ENCODE measurements around the gene SRP9. TPM values are rescaled to one million over a fixed set of nuclear protein-coding genes. Genes with fewer than 3 reads are reported as not detected.

Gene SRP9
- total and polyA plus RNA-seq, 10 of the 15 experiments (the other 5 are each of a cell fraction or from before 2014, with no cell fraction given): 248 to 1,200 (median 514) TPM

GRCh38 chr1:225776294-225776693 is 1.3 kb upstream of the SRP9 start:
- Histone ChIP-seq H3K79me2 (ENCODE audit: control insufficient read depth, insufficient read depth, low read length) (peaks cover 34% of the 10 kb centered on the region), H3K27me3 (replicated peaks in 1 of 2; ENCODE audit: control insufficient read depth in 2 of 2, insufficient read depth in 2 of 2, low read length in 1 of 2) (no peaks in the 10 kb centered on the region), H3K9ac (ENCODE audit: control insufficient read depth, insufficient read depth, low read length) (no peak overlapping the region), H3K36me3 (ENCODE audit: control insufficient read depth in 2 of 2, insufficient read depth in 2 of 2, low read length in 1 of 2) (0 out of 4 replicates have a peak, but pooled peaks cover 0 to 5% of the 10 kb centered on the region in 2 experiments), H3K4me3 (no peak overlapping the region), H3K4me1 (ENCODE audit: control insufficient read depth, insufficient read depth, low read length) (no peaks in the 10 kb centered on the region), H4K20me1 (ENCODE audit: control insufficient read depth, insufficient read depth) (no peaks in the 10 kb centered on the region; the same call in 1 of the 2 replicates), H3K27ac (ENCODE audit: control insufficient read depth, insufficient read depth) (no peak overlapping the region), H3K9me3 (replicated peaks; ENCODE audit: control insufficient read depth, insufficient read depth, low read length) (no peaks in the 10 kb centered on the region; the same call in 2 of the 3 replicates), H3K4me2 (ENCODE audit: control insufficient read depth, insufficient read depth) (peak overlapping the region; percentile 73), H2AFZ (ENCODE audit: control insufficient read depth, low read depth, low read length) (no peak overlapping the region)
- in situ Hi-C loops (cut with MboI) (loop anchor here (5.0 to 10.0 kb wide), 2 partner anchors 136 to 301 kb away; no protein-coding TSS in a partner anchor), intact Hi-C loops (cut with micrococcal nuclease; ENCODE audit: unreplicated experiment) (loop anchor here (5.0 to 10.0 kb wide), 2 partner anchors 146 to 339 kb away; partner anchors contain the start of gene PYCR2)
- no TSS peak for BruUV-seq (replicated peaks)
- 86% methylated on average over 4 of the region's 4 CpGs for WGBS (ENCODE audit: insufficient coverage, insufficient replicate concordance, low lambda C conversion rate, missing lambda C conversion rate)
- DNase-seq (ENCODE audit: low read depth, low spot score) (no peak), ATAC-seq (no peak), FAIRE-seq (no peak)
- ChIA-PET CTCF (interaction anchor here (1.0 to 6.2 kb wide), 5 partner anchors 10 to 302 kb away, joined by 3 to 57 read pairs (median 4); no protein-coding TSS in a partner anchor), SMC1A (ENCODE audit: uncharacterized antibody, unreplicated experiment) (interaction anchor here (1.7 kb wide), 1 partner anchor 302 kb away, joined by 3 read pairs; no protein-coding TSS in a partner anchor), RAD21 (ENCODE audit: unreplicated experiment) (interaction anchor here (1.1 to 5.2 kb wide), 3 partner anchors 9 to 134 kb away, joined by 4 to 39 read pairs (median 37); partner anchors contain the start of gene TMEM63A), POLR2A (interaction anchor here (0.5 to 1.4 kb wide), 2 partner anchors 212 to 346 kb away, joined by 3 read pairs; no protein-coding TSS in a partner anchor)
- TF ChIP-seq IRF4 (IDR thresholded peaks at IDR 0.05; ENCODE audit: low read depth, low read length) (no peak), BACH1 (IDR thresholded peaks at IDR 0.05; ENCODE audit: borderline replicate concordance) (no peak), CUX1 (IDR thresholded peaks at IDR 0.05; ENCODE audit: insufficient replicate concordance, low read depth, low read length) (no peak), IKZF2 (IDR thresholded peaks at IDR 0.05) (no peak), SUZ12 (IDR thresholded peaks at IDR 0.05; ENCODE audit: unreplicated experiment) (no peak), KAT2A (conservative IDR thresholded peaks at IDR 0.05; ENCODE audit: control insufficient read depth, low read depth, low read length) (no peak), IRF3 (IDR thresholded peaks at IDR 0.05) (no peak), FOXK2 (IDR thresholded peaks at IDR 0.05) (no peak), ZZZ3 (IDR thresholded peaks at IDR 0.05; ENCODE audit: control insufficient read depth, insufficient read length, low read depth) (no peak)
